K562 (cell line): ENCODE results near the gene CPED1. TPM values are rescaled to one million over a fixed set of nuclear protein-coding genes. Genes with fewer than 3 reads are reported as not detected.

ENCODE experiments used
- ATAC-seq: fragments of 200-7000 bp; cut with Tn5 transposase; 3 replicates; pipeline ENCODE4 v1.9.1; 2020; ENCODE audit warnings: moderate library complexity
- BruUV-seq: library from RNA; stranded (reverse); fragments of 400-500 nt; replicated peaks from 2 replicates; lab custom pipeline; 2021; lab: Mats Ljungman, UMichigan
- CTCF ChIA-PET: fragments of 300-600 bp; formaldehyde crosslinking; extraction: SDS; loops from one replicate; lab custom pipeline; 2021; ENCODE audit warnings: low intra/inter-chr PET ratio; lab: Yijun Ruan, JAX
- POLR2A ChIA-PET: fragments of 300-600, 350-650 bp; sonication (Branson Sonifier 250); formaldehyde crosslinking; extraction: SDS; loops from one replicate; lab custom pipeline; 2021; ENCODE audit warnings: antibody characterized with exemption, inconsistent platforms; lab: Yijun Ruan, JAX
- DNase-seq, 4 experiments: peaks; one replicate each; pipeline versions ENCODE4 v3.0.0 to v3.0.0-alpha.2; 2011 to 2018; ENCODE audit warnings: low spot score in 3 of 4, mixed read lengths in 3 of 4; ENCODE audit errors: extremely low read depth in 1 of 4
- FAIRE-seq: peaks from 2 replicates; lab custom pipeline; 2011; peaks lifted over from hg19 to GRCh38; lab: Jason Lieb, UNC
- H2AFZ ChIP-seq: 2 replicates; pipeline ENCODE4 v1.6.0; 2011; ENCODE audit warnings: low read depth, low read length, control low read depth, inconsistent platforms
- H3K27ac ChIP-seq: fragments of 200-600 bp; 3 replicates; pipeline ENCODE4 v1.8.0; 2011; ENCODE audit warnings: low read depth, mild to moderate bottlenecking, control low read depth, inconsistent platforms, low read length, moderate library complexity, mixed read lengths; ENCODE audit errors: extremely low read depth
- H3K27me3 ChIP-seq, 2 experiments: fragments of 300-600 bp in 1 of 2; 2 replicates in 1 of 2; 3 replicates in 1 of 2; pipeline versions ENCODE4 v1.6.0 to v1.8.0; 2011; ENCODE audit warnings: inconsistent platforms in 2 of 2, low read length in 2 of 2, mild to moderate bottlenecking in 1 of 2, mixed read lengths in 1 of 2, moderate library complexity in 1 of 2; ENCODE audit not compliant: control insufficient read depth in 2 of 2, insufficient read depth in 2 of 2
- H3K36me3 ChIP-seq: fragments of 300-600 bp; 3 replicates; pipeline ENCODE4 v1.8.0; 2011; ENCODE audit warnings: mild to moderate bottlenecking, low read length, inconsistent platforms; ENCODE audit not compliant: control insufficient read depth, insufficient read depth
- H3K4me1 ChIP-seq, 2 experiments: fragments of 200-600 bp in 1 of 2; replicated peaks in 1 of 2; 2 replicates in 1 of 2; 3 replicates in 1 of 2; pipeline versions ENCODE4 v1.5.1 to v1.8.0; 2011; ENCODE audit warnings: inconsistent platforms in 2 of 2, low read length in 2 of 2, mild to moderate bottlenecking in 1 of 2, mixed read lengths in 1 of 2, moderate library complexity in 1 of 2; ENCODE audit not compliant: control insufficient read depth in 2 of 2, insufficient read depth in 2 of 2
- H3K4me2 ChIP-seq: 2 replicates; pipeline ENCODE4 v1.6.1; 2011; ENCODE audit warnings: low read length, control low read depth, inconsistent platforms, mixed read lengths; ENCODE audit not compliant: insufficient read depth
- H3K4me3 ChIP-seq: fragments of 200-600 bp; sonication (generic), shearing (Covaris generic); 2 replicates; pipeline ENCODE4 v1.5.1; 2016; ENCODE audit warnings: control low read depth, inconsistent platforms
- H3K79me2 ChIP-seq: fragments of 200-600 bp; 3 replicates; pipeline ENCODE4 v1.8.0; 2011; ENCODE audit warnings: low read length, inconsistent platforms; ENCODE audit not compliant: control insufficient read depth, insufficient read depth
- H3K9ac ChIP-seq, 2 experiments: 2 replicates each; pipeline versions ENCODE4 v1.6.0 to v1.6.1; 2011; ENCODE audit warnings: low read depth in 2 of 2, low read length in 2 of 2, control low read depth in 1 of 2, inconsistent platforms in 1 of 2, mild to moderate bottlenecking in 1 of 2, mixed read lengths in 1 of 2; ENCODE audit not compliant: insufficient read depth in 1 of 2
- H3K9me1 ChIP-seq: one replicate; pipeline ENCODE4 v1.6.0; 2011; ENCODE audit warnings: inconsistent platforms, mild to moderate bottlenecking, low read length, moderate library complexity; ENCODE audit not compliant: control insufficient read depth, insufficient read depth
- H3K9me3 ChIP-seq: replicated peaks from 2 replicates; pipeline ENCODE4 v1.5.1; 2011; ENCODE audit warnings: low read depth, low read length, inconsistent platforms; ENCODE audit not compliant: control insufficient read depth, insufficient read depth
- H4K20me1 ChIP-seq: replicated peaks from 2 replicates; pipeline ENCODE4 v1.6.1; 2011; ENCODE audit warnings: low read length, inconsistent platforms, mixed read lengths; ENCODE audit not compliant: control insufficient read depth, insufficient read depth
- DPF2 ChIP-seq: fragments of 450-650 bp; IDR thresholded peaks from 2 replicates; pipeline ENCODE4 v1.6.1; 2016
- NEUROD1 ChIP-seq: fragments of 150-350 bp; IDR thresholded peaks from 2 replicates; pipeline ENCODE4 v1.6.1; 2014; ENCODE audit warnings: borderline replicate concordance, low read length, low read depth; ENCODE audit not compliant: partially characterized antibody
- POLR2H ChIP-seq: IDR thresholded peaks from 2 replicates; pipeline ENCODE4 v1.6.1; 2016; ENCODE audit warnings: missing genetic modification characterization, low read depth, mild to moderate bottlenecking, control low read depth, missing compliant biosample characterization, moderate library complexity
- PTTG1 ChIP-seq: fragments of 450-650 bp; IDR thresholded peaks from 2 replicates; pipeline ENCODE4 v1.6.1; 2016; ENCODE audit warnings: low read depth, mild to moderate bottlenecking, missing genetic modification characterization, missing compliant biosample characterization
- YBX1 ChIP-seq: fragments of 450-650 bp; IDR thresholded peaks from 2 replicates; pipeline ENCODE4 v1.7.1; 2016; ENCODE audit warnings: mild to moderate bottlenecking
- ZNF23 ChIP-seq: fragments of 250-450 bp; sonication (Bioruptor Pico); IDR thresholded peaks from 2 replicates; pipeline ENCODE4 v1.4.0; 2020; ENCODE audit warnings: mild to moderate bottlenecking
- WGBS: fragments of 100-300 bp; shearing (Covaris generic); methylation state at CpG from one replicate; pipeline ENCODE4 v1.1.6; 2016; ENCODE audit warnings: low coverage, mixed read lengths; ENCODE audit not compliant: insufficient coverage; ENCODE audit errors: missing lambda C conversion rate; 5-methylcytosine and 5-hydroxymethylcytosine counted together
- in situ Hi-C: fragments of 300-500 bp; cut with MboI; formaldehyde crosslinking; loops from 4 replicates; pipeline ENCODE4 v1.15.0; 2018; ENCODE audit warnings: inconsistent platforms, mixed read lengths
- intact Hi-C: fragments of 100-400 bp; cut with micrococcal nuclease; formaldehyde crosslinking; loops from 2 replicates; pipeline ENCODE4 v1.14.2; 2022
- polyA plus RNA-seq, 8 experiments: library from polyadenylated mRNA; depleted of rRNA in 4 of 8; stranded (reverse) in 5 of 8; unstranded in 3 of 8; fragments of >200 nt; fragmentation: Nextera tagmentation in 2 of 8; fragmentation: Illumina TruSeq in 1 of 8; extraction: Ambion mirVana in 2 of 8; extraction: Trizol in 1 of 8; gene quantifications; 2 replicates each; pipeline versions ENCODE4 v1.2.1 to v1.2.3, GENCODE V29; 2011 to 2014; ENCODE audit warnings: inconsistent platforms in 1 of 8, missing spikeins in 1 of 8
- total RNA-seq, 7 experiments: library from RNA; depleted of rRNA in 6 of 7; stranded (reverse); fragments of >200 nt in 6 of 7; fragmentation: Illumina TruSeq in 2 of 7; extraction: Trizol in 2 of 7; gene quantifications; 2 replicates each; pipeline versions ENCODE4 v1.2.1 to v1.2.3, GENCODE V29; 2011 to 2021; ENCODE audit warnings: low replicate concordance in 1 of 7
- TF ChIP-seq, protein P1 (sequence below): fragments of 450-650 bp; IDR thresholded peaks from 2 replicates; pipeline ENCODE4 v1.6.1; 2016

CPED1 gene
- total and polyA plus RNA-seq, 9 of the 15 experiments (the other 6 are each of a cell fraction or from before 2014, with no cell fraction given): 195 to 393 (median 290) TPM

DNA sequence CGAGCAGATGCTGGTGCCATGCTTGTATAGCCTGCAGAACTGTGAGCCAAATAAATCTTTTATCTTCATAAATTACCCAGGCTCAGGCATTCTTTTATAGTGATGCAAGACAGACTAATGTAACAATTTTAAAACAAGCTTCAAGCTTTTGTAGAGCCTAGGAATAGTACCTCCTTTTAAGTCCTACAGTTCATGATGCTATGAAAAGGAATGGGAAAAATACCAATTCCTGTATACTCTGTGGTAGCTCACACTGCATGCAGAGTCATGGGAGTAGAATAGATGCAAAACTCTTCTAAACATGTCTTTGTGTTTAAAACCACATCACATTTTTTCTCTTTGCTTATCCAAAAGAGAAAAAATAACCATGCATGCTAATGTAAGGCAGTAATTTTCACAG, 273.7 kb downstream of the CPED1 start:
- no peaks in the 10 kb centered on the region for H3K27me3 ChIP-seq
- no peak overlapping the region for H3K27ac ChIP-seq
- TF ChIP-seq PTTG1 (no peak), YBX1 (no peak)
- no peaks in the 10 kb centered on the region for H4K20me1 ChIP-seq
- WGBS: 100% methylated on average over 1 of the region's 1 CpG
- H3K9me3 ChIP-seq: no peaks in the 10 kb centered on the region
- H3K79me2 ChIP-seq: no peaks in the 10 kb centered on the region
- CTCF ChIA-PET: no interaction called here
- ATAC-seq (no peak), FAIRE-seq (no peak), DNase-seq (no peak)
- H3K4me2 ChIP-seq: no peak overlapping the region
- peaks cover 100% of the 10 kb centered on the region for H3K36me3 ChIP-seq
- H3K9me1 ChIP-seq: no peaks in the 10 kb centered on the region
- no peaks in the 10 kb centered on the region for H3K4me1 ChIP-seq
- H3K9ac ChIP-seq: no peak overlapping the region
- no TSS peak for BruUV-seq
- in situ Hi-C loops: no loop called here
- POLR2A ChIA-PET: no interaction called here
- intact Hi-C loops: no loop called here
- no peak overlapping the region for H3K4me3 ChIP-seq
- no peak overlapping the region for H2AFZ ChIP-seq

DNA sequence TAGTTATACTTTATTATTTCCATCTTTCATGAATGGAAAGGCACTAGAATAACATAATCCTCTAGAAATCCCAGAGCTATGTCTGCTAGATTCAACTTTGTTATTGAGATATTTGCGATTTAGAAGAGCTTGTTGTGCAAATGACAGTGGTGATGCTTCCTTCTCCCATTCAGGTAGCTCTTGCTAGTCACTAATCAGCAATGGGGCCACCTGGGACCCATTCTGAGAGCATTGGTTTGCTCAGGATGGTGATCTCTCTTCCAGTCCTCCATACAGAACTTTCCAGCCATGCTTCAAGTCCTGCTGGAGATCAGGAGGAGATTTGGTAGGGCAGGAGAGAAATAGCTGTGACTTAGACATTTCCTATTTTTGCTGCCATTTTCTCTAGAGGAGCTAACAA, 274.5 kb downstream of the CPED1 start:
- H3K79me2 ChIP-seq: no peaks in the 10 kb centered on the region
- ChIA-PET CTCF (no interaction called here), POLR2A (interaction anchor here (1.3 kb wide), 1 partner anchor 18 kb away, joined by 5 read pairs; no protein-coding TSS in a partner anchor)
- no peaks in the 10 kb centered on the region for H3K27me3 ChIP-seq
- ATAC-seq (no peak), DNase-seq (no peak), FAIRE-seq (no peak)
- H3K4me3 ChIP-seq: no peak overlapping the region
- H3K4me1 ChIP-seq: no peaks in the 10 kb centered on the region
- H3K9me3 ChIP-seq: no peaks in the 10 kb centered on the region
- in situ Hi-C loops (no loop called here), intact Hi-C loops (no loop called here)
- no peak overlapping the region for H3K4me2 ChIP-seq
- no TSS peak for BruUV-seq
- H4K20me1 ChIP-seq: no peaks in the 10 kb centered on the region
- WGBS: 100% methylated on average over 1 of the region's 1 CpG
- H2AFZ ChIP-seq: no peak overlapping the region
- H3K9me1 ChIP-seq: no peaks in the 10 kb centered on the region
- no peak overlapping the region for H3K9ac ChIP-seq
- TF ChIP-seq, protein P1, sequence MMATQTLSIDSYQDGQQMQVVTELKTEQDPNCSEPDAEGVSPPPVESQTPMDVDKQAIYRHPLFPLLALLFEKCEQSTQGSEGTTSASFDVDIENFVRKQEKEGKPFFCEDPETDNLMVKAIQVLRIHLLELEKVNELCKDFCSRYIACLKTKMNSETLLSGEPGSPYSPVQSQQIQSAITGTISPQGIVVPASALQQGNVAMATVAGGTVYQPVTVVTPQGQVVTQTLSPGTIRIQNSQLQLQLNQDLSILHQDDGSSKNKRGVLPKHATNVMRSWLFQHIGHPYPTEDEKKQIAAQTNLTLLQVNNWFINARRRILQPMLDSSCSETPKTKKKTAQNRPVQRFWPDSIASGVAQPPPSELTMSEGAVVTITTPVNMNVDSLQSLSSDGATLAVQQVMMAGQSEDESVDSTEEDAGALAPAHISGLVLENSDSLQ: no peak
- TF ChIP-seq NEUROD1 (no peak), ZNF23 (no peak), POLR2H (tag) (no peak), DPF2 (no peak)
- H3K36me3 ChIP-seq: peaks cover 100% of the 10 kb centered on the region
- no peak overlapping the region for H3K27ac ChIP-seq
